Type B pancreatic cell (in vitro differentiated cells): ENCODE data around the gene NYNRIN. TPM values are rescaled to one million over a fixed set of nuclear protein-coding genes. Genes with fewer than 3 reads are reported as not detected.

Experiments used
- DNase-seq: peaks from one replicate; pipeline ENCODE4 v3.0.0; 2021; ENCODE audit warnings: mixed read lengths; ENCODE audit not compliant: unreplicated experiment; ENCODE audit errors: extremely low spot score
- H3K27ac Mint-ChIP-seq: 2 replicates; pipeline ENCODE4 v1.8.0; 2021; ENCODE audit warnings: mild to moderate bottlenecking, mixed read lengths
- H3K27me3 Mint-ChIP-seq: 2 replicates; pipeline ENCODE4 v1.8.0; 2021; ENCODE audit warnings: mixed read lengths
- H3K36me3 Mint-ChIP-seq: 2 replicates; pipeline ENCODE4 v1.8.0; 2021; ENCODE audit warnings: mixed read lengths
- H3K4me1 Mint-ChIP-seq: one replicate; pipeline ENCODE4 v1.8.0; 2021; ENCODE audit warnings: mixed read lengths; ENCODE audit not compliant: unreplicated experiment
- H3K4me3 Mint-ChIP-seq: 2 replicates; pipeline ENCODE4 v1.8.0; 2021; ENCODE audit warnings: mild to moderate bottlenecking, mixed read lengths
- H3K9me3 Mint-ChIP-seq: 2 replicates; pipeline ENCODE4 v1.8.0; 2021; ENCODE audit warnings: mixed read lengths
- CTCF ChIP-seq: fragments of 200-600 bp; sonication (generic); conservative IDR thresholded peaks from 2 replicates; pipeline ENCODE4 v1.5.0; 2021; ENCODE audit warnings: antibody characterized with exemption, mild to moderate bottlenecking
- total RNA-seq: library from RNA; stranded (reverse); gene quantifications from 2 replicates; pipeline ENCODE4 v1.2.1, GENCODE V29; 2021; ENCODE audit warnings: low replicate concordance

The NYNRIN gene
- total RNA-seq, 1 donor from 2014 or later, result 79.2 TPM

GRCh38 chr14:24355009-24355408 is 43.8 kb upstream of the NYNRIN start:
- H3K27me3 Mint-ChIP-seq, result peaks cover 54% of the 10 kb centered on the region

GRCh38 chr14:24356208-24356607 is 42.6 kb upstream of the NYNRIN start:
- TF ChIP-seq CTCF, result no peak
- Mint-ChIP-seq H3K4me3 (no peak overlapping the region), H3K27ac (no peak overlapping the region), H3K36me3 (no peaks in the 10 kb centered on the region), H3K27me3 (peaks cover 45% of the 10 kb centered on the region), H3K4me1 (peaks cover 6% of the 10 kb centered on the region), H3K9me3 (no peaks in the 10 kb centered on the region)
- no peak for DNase-seq

More at GRCh38 chr14:24355009-24355408, 43.8 kb upstream of the NYNRIN start:
- Mint-ChIP-seq H3K4me1 (peaks cover 6% of the 10 kb centered on the region), H3K4me3 (no peak overlapping the region), H3K9me3 (no peaks in the 10 kb centered on the region), H3K27ac (no peak overlapping the region), H3K36me3 (no peaks in the 10 kb centered on the region)
- no peak for DNase-seq
- TF ChIP-seq CTCF, result no peak

GRCh38 chr14:24360281-24360680 is 38.5 kb upstream of the NYNRIN start:
- H3K36me3 Mint-ChIP-seq, result no peaks in the 10 kb centered on the region
- no peaks in the 10 kb centered on the region for H3K4me1 Mint-ChIP-seq

GRCh38 chr14:24361326-24361725 is 37.5 kb upstream of the NYNRIN start:
- Mint-ChIP-seq H3K27ac (no peak overlapping the region), H3K4me3 (no peak overlapping the region), H3K36me3 (no peaks in the 10 kb centered on the region), H3K27me3 (peaks cover 23% of the 10 kb centered on the region), H3K4me1 (peaks cover 7% of the 10 kb centered on the region), H3K9me3 (no peaks in the 10 kb centered on the region)
- no peak for TF ChIP-seq CTCF
- DNase-seq, result no peak

More at GRCh38 chr14:24360281-24360680, 38.5 kb upstream of the NYNRIN start:
- TF ChIP-seq CTCF, result no peak
- DNase-seq, result no peak
- H3K4me3 Mint-ChIP-seq, result no peak overlapping the region
- no peak overlapping the region for H3K27ac Mint-ChIP-seq
- no peaks in the 10 kb centered on the region for H3K9me3 Mint-ChIP-seq
- H3K27me3 Mint-ChIP-seq, result peaks cover 23% of the 10 kb centered on the region

- no peak for DNase-seq
- Mint-ChIP-seq H3K9me3 (no peaks in the 10 kb centered on the region), H3K4me3 (no peak overlapping the region), H3K27me3 (peaks cover 18% of the 10 kb centered on the region), H3K36me3 (no peaks in the 10 kb centered on the region), H3K27ac (no peak overlapping the region), H3K4me1 (peaks cover 9% of the 10 kb centered on the region)
- TF ChIP-seq CTCF, result no peak
These were observed 36.4 kb upstream of the NYNRIN start for GRCh38 chr14:24362241-24362960.
